Osteocyte (in vitro differentiated cells): ENCODE data around the gene PTGDS. TPM values are rescaled to one million over a fixed set of nuclear protein-coding genes. Genes with fewer than 3 reads are reported as not detected.

Source experiments
- DNase-seq: peaks from one replicate; pipeline ENCODE4 v3.0.0; 2021; ENCODE audit warnings: mixed read lengths; ENCODE audit not compliant: unreplicated experiment; ENCODE audit errors: extremely low spot score
- H3K27ac Mint-ChIP-seq: one replicate; pipeline ENCODE4 v1.8.0; 2021; ENCODE audit warnings: mild to moderate bottlenecking, mixed read lengths; ENCODE audit not compliant: unreplicated experiment
- H3K27me3 Mint-ChIP-seq: one replicate; pipeline ENCODE4 v1.8.0; 2021; ENCODE audit warnings: mixed read lengths; ENCODE audit not compliant: unreplicated experiment
- H3K36me3 Mint-ChIP-seq: one replicate; pipeline ENCODE4 v1.8.0; 2021; ENCODE audit warnings: mixed read lengths; ENCODE audit not compliant: unreplicated experiment
- H3K4me1 Mint-ChIP-seq: one replicate; pipeline ENCODE4 v1.8.0; 2021; ENCODE audit warnings: mixed read lengths; ENCODE audit not compliant: unreplicated experiment
- H3K4me3 Mint-ChIP-seq: one replicate; pipeline ENCODE4 v1.8.0; 2021; ENCODE audit warnings: mild to moderate bottlenecking, moderate library complexity, mixed read lengths; ENCODE audit not compliant: unreplicated experiment
- H3K9me3 Mint-ChIP-seq: one replicate; pipeline ENCODE4 v1.8.0; 2021; ENCODE audit warnings: mixed read lengths; ENCODE audit not compliant: unreplicated experiment
- CTCF ChIP-seq: fragments of 200-600 bp; sonication (generic); IDR thresholded peaks from 2 replicates; pipeline ENCODE4 v1.5.0; 2021; ENCODE audit warnings: antibody characterized with exemption, mild to moderate bottlenecking, moderate library complexity
- total RNA-seq: library from RNA; stranded (reverse); gene quantifications from 2 replicates; pipeline ENCODE4 v1.2.1, GENCODE V29; 2021

Gene PTGDS
- total RNA-seq, 1 donor from 2014 or later, result 123 TPM

GRCh38 chr9:137011907-137012675, 34.8 kb downstream of the PTGDS start:
- Mint-ChIP-seq H3K4me1 (no peaks in the 10 kb centered on the region), H3K27me3 (no peaks in the 10 kb centered on the region), H3K36me3 (peaks cover 3% of the 10 kb centered on the region), H3K9me3 (no peaks in the 10 kb centered on the region), H3K27ac (no peak overlapping the region), H3K4me3 (no peak overlapping the region)
- TF ChIP-seq CTCF, result no peak
- DNase-seq, result no peak

- TF ChIP-seq CTCF, result no peak
- Mint-ChIP-seq H3K4me3 (no peak overlapping the region), H3K4me1 (no peaks in the 10 kb centered on the region), H3K36me3 (peaks cover 3% of the 10 kb centered on the region), H3K27ac (no peak overlapping the region), H3K9me3 (no peaks in the 10 kb centered on the region), H3K27me3 (no peaks in the 10 kb centered on the region)
- no peak for DNase-seq
These were observed 35.6 kb downstream of the PTGDS start for GRCh38 chr9:137012694-137013570.

- H3K4me1 Mint-ChIP-seq, result no peaks in the 10 kb centered on the region
- no peak overlapping the region for H3K27ac Mint-ChIP-seq
- DNase-seq, result no peak
These were observed 36.3 kb downstream of the PTGDS start for GRCh38 chr9:137013571-137013940.

GRCh38 chr9:137014166-137014565, 36.9 kb downstream of the PTGDS start:
- no peak for TF ChIP-seq CTCF
- no peak overlapping the region for H3K4me3 Mint-ChIP-seq
- no peaks in the 10 kb centered on the region for H3K9me3 Mint-ChIP-seq
- H3K36me3 Mint-ChIP-seq, result peaks cover 3% of the 10 kb centered on the region
- H3K27me3 Mint-ChIP-seq, result no peaks in the 10 kb centered on the region
- H3K4me1 Mint-ChIP-seq, result no peaks in the 10 kb centered on the region
- DNase-seq, result no peak
- no peak overlapping the region for H3K27ac Mint-ChIP-seq

More at GRCh38 chr9:137013571-137013940, 36.3 kb downstream of the PTGDS start:
- Mint-ChIP-seq H3K4me3 (no peak overlapping the region), H3K27me3 (no peaks in the 10 kb centered on the region), H3K9me3 (no peaks in the 10 kb centered on the region), H3K36me3 (peaks cover 3% of the 10 kb centered on the region)
- TF ChIP-seq CTCF, result no peak
